Testis (tissue), 2 donors: ENCODE data around the gene SMAGP.

Experiments
- POLR2A ChIP-seq: fragments of 450-650 bp; IDR thresholded peaks from one replicate; pipeline ENCODE4 v1.6.1; 2017; ENCODE audit warnings: antibody characterized with exemption, mild to moderate bottlenecking, moderate library complexity
- TF ChIP-seq, protein P1 (sequence below), 3 experiments: fragments of 450-650 bp in 2 of 3; fragments of 200-600 bp in 1 of 3; sonication (generic) in 1 of 3; IDR thresholded peaks; one replicate each; pipeline ENCODE4 v1.5.1; 2016 to 2019; ENCODE audit warnings: antibody characterized with exemption in 3 of 3, mild to moderate bottlenecking in 2 of 3, moderate library complexity in 1 of 3

DNA sequence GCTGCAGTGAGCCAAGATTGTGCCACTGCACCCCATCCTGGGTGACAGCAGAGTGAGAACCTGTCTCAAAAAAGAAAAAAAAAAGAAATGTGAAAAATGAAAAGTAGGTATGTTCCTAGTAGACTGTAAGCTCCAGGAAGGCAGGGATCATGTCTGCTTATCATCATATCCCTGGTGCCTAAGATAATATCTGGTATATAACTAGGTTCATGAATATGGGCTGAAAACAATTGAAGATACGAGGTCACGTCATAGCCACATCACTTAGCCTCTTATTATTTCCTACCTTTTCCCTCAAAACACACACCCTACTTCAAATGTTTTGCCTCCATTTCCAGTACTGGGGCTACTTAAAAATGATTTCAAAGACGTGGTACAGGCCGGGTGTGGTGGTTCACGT lies 55.3 kb downstream of the SMAGP start:
- TF ChIP-seq, protein P1, sequence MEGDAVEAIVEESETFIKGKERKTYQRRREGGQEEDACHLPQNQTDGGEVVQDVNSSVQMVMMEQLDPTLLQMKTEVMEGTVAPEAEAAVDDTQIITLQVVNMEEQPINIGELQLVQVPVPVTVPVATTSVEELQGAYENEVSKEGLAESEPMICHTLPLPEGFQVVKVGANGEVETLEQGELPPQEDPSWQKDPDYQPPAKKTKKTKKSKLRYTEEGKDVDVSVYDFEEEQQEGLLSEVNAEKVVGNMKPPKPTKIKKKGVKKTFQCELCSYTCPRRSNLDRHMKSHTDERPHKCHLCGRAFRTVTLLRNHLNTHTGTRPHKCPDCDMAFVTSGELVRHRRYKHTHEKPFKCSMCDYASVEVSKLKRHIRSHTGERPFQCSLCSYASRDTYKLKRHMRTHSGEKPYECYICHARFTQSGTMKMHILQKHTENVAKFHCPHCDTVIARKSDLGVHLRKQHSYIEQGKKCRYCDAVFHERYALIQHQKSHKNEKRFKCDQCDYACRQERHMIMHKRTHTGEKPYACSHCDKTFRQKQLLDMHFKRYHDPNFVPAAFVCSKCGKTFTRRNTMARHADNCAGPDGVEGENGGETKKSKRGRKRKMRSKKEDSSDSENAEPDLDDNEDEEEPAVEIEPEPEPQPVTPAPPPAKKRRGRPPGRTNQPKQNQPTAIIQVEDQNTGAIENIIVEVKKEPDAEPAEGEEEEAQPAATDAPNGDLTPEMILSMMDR (IDR thresholded peaks at IDR 0.05), result no peak
- no peak for TF ChIP-seq POLR2A
